HG02981 (cell line): ENCODE measurements around the gene KBTBD13.
"Not testable (repeated sequence)": the region's sequence is repeated elsewhere in the genome, so short reads cannot be mapped to it uniquely, and the experiment has no call there.

Experiments
- ATAC-seq: cut with Tn5 transposase; IDR thresholded peaks from one replicate; pipeline ENCODE4 v1.9.1; 2021; ENCODE audit warnings: mild to moderate bottlenecking, moderate library complexity; ENCODE audit not compliant: unreplicated experiment

KBTBD13 gene

DNA sequence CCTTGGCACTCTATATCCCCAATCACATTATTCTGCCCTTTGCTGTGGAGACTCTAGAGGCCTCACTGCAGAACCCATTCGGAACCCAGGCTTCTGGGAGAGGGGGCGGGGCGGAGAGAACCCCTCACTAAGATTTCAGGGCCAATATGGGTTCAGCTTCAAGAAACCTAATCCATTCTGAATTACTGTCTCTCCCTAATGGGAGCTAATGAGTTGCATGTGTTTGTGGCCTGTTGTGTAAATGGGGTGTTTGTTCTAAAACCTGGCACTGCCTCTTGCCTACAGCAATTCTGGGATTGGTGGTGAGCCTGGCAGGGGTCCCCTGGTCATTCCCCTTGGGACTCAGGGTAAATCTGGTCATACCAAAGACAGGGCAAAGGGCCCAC, 8.2 kb upstream of the KBTBD13 start:
- ATAC-seq: no peak

DNA sequence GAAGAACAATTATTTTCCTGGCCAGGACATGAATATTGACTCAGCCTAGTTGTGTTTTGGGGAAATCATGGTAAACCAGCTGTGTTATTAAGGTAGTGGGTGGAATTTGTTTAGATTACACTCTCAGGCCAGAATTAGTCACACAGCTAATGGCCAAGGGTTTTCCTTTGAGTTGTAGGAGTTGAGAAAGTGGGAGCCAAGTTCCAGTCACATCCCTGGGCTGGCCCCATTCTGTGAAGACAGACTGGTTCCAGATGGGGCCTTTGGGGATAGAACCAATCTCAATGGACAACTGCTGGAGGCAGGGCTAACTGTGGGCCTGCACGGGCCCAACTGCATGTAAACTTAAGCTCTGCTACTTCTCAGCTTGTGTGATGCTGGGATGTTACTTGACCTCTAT, 7.4 kb upstream of the KBTBD13 start:
- ATAC-seq: no peak

DNA sequence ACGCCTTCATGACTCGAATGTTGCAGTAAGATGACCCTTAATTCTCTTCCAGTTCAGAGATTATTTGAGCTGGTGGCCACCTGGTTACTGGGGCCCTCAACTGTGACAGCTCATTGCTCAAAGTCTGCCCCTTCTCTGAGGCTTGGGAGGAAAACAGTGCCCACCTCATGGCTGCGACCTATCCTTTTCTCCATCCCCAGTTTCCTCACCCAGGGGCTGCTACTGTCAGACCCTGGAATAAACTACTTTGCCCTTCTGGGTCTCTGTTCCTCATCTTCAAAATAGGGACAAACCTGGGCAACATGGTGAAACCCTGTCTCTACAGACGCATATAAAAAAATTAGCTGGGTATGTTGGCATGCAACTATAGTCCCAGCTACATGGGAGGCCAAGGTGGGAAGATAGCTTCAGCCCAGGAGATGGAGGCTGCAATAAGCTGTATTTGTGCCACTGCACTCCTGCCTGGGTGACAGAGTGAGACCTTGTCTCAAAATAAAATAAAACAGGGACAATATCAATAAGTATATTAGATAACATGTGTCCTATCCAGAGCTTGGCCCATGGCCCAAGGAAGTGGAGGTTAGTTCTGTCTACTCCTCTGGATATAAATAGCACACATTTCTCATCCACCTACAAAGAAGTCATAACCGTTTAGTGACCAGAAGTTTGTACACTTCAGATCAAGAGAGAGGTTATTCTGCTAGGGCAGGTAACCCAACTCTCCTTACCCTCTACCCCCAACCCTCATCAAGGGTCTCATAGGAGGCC, 6.6 kb upstream of the KBTBD13 start:
- ATAC-seq: no peak

DNA sequence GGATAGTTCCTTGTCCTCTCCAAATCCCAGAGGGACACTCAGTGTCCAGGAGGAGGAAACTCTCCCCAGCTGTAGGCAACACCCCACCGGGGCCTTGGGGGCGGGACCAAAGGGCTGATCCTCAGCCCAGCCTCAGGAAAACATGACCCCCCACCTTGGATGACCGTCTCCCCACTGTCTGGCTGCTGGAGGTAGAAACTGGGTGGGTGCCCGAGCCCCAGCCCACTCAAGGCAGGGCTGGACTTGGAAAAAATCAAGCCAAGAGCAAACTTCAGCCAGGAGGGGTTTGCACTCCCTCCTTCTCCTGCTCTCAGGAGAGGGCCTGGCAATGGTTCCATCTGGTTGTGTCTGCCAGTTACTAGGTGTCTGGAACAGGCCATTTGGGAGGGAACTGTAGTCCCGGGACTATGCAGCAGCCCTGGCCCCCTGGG, 5.2 kb upstream of the KBTBD13 start:
- no peak for ATAC-seq

DNA sequence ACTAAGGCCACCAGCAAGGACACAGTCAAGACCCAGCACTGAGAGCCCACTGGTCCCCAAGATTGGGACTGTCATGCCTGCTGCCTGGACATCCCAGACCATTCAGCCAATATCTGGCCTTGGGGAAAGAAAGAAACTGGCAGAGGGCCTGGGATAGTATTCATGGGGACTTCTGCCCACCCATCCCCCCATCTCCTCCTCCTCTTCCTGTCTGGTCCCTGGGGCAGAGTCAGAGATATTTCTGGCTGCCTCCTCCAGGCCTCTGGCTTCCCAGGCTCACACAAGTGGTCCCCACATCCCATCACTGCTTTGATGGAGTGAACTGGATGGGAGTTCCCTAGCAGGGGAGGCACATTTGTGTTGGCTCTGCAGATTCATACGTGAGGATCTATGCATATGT, 4.5 kb upstream of the KBTBD13 start:
- no peak for ATAC-seq

DNA sequence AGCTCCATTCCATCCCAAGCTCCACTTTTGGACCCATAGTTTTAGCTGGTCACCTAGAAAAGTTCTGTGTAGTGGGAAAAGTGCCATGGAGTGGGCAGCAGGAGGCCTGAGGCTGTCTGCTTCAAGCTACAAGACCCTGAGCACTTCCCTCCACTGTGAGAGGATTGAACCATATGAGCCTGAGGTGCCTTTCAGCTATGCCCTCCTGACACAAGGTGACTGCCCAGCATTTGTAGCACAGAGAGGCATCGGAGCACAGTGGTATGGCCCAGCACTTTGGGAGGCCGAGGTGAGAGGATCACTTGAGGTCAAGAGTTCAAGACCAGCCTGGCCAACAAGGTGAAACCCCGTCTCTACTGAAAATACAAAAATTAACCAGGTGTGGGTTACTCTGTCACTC, 3.9 kb upstream of the KBTBD13 start:
- ATAC-seq: no peak

DNA sequence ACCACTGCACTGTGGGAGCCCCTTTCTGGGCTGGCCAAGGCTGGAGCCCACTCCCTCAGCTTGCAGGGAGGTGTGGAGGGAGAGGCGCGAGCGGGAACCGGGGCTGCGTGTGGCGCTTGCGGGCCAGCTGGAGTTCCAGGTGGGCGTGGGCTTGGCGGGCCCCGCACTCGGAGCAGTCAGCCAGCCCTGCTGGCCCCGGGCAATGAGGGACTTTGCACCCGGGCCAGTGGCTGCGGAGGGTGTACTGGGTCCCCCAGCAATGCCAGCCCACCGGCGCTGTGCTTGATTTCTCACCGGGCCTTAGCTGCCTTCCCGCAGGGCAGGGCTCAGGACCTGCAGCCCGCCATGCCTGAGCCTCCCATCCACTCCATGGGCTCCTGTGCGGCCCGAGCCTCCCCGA, 1.6 kb upstream of the KBTBD13 start:
- ATAC-seq: not testable (repeated sequence)

DNA sequence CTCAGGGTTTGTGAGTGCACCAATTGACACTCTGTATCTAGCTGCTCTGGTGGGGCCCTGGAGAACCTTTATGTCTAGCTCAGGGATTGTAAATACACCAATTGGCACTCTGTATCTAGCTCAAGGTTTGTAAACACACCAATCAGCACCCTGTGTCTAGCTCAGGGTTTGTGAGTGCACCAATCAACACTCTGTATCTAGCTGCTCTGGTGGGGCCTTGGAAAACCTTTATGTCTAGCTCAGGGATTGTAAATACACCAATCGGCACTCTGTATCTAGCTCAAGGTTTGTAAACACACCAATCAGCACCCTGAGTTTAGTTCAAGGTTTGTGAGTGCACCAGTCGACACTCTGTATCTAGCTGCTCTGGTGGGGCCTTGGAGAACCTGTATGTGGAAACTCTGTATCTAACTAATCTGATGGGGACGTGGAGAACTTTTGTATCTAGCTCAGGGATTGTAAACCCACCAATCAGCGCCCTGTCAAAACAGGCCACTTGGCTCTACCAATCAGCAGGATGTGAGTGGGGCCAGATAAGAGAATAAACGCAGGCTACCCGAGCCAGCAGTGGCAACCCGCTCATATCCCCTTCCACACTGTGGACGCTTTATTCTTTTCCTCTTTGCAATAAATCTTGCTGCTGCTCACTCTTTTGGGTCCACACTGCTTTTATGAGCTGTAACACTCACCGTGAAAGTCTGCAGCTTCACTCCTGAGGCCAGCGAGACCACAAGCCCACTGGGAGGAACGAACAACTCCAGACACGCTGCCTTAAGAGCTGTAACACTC, 745 bp upstream of the KBTBD13 start:
- ATAC-seq: not testable (repeated sequence)

DNA sequence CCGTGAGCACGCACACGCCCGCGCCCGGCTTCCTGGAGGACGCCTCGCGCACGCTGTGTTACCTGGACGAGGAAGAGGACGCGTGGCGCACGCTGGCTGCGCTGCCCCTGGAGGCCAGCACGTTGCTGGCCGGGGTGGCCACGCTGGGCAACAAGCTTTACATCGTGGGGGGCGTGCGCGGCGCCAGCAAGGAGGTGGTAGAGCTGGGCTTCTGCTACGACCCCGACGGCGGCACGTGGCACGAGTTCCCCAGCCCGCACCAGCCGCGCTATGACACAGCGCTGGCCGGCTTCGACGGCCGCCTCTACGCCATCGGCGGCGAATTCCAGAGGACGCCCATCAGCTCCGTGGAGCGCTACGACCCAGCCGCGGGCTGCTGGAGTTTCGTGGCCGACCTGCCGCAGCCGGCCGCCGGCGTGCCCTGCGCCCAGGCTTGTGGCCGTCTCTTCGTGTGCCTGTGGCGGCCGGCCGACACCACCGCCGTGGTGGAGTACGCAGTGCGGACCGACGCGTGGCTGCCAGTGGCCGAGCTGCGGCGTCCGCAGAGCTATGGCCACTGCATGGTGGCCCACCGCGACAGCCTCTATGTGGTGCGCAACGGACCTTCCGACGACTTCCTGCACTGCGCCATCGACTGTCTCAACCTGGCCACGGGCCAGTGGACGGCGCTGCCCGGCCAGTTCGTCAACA, 890 bp downstream of the KBTBD13 start:
- no peak for ATAC-seq

DNA sequence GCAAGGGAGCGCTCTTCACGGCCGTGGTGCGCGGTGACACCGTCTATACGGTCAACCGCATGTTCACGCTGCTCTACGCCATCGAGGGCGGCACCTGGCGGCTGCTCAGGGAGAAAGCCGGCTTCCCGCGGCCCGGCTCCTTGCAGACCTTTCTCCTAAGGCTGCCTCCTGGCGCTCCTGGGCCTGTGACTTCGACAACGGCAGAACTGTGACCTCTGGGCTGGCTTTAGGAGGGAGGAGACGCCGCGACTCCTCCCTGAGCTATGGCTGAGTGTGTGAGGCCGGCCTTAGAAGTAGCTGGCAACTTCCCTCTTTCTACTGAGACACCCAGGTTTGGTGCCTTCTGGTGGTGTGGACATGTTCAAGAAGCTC, 1.4 kb downstream of the KBTBD13 start:
- no peak for ATAC-seq

DNA sequence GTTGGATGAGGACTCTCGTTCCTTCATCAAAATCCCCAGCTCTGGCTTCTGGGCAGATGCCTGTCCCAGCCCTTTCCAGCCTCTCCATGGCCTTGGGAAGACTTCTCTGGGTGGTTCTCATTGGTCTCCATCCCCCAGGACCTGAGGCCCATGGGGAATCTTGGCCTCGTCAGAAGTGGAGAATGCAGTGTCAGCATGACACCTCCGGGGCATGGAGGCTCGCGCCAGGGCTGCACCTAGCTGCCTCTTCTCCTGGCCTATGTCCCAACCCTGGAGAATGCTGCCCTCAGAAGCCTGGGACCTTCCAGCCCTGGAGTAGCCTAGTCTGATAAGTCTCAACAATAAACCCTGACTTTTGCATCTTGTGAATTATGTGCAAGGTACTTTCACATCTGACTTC, 3.0 kb downstream of the KBTBD13 start:
- ATAC-seq: no peak

DNA sequence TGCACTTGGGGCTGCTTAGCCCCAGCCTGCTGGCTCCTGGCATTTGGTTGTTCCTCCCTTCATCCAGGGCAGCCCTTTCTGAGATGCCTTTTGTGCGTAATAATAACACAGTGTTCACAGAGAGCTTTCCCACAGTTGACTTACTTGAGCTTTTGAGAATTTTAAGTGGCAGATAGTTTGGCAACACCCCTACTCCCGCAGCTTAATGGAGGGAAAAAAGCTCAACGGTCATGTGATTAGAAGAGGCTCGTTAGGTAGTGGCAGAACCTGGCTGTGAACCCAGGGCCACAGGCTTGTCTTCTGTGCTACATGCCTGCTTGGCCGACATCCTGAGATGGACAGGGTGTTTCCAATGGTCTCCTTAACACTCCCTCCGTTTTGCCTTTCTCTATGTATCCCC, 4.7 kb downstream of the KBTBD13 start:
- no peak for ATAC-seq

DNA sequence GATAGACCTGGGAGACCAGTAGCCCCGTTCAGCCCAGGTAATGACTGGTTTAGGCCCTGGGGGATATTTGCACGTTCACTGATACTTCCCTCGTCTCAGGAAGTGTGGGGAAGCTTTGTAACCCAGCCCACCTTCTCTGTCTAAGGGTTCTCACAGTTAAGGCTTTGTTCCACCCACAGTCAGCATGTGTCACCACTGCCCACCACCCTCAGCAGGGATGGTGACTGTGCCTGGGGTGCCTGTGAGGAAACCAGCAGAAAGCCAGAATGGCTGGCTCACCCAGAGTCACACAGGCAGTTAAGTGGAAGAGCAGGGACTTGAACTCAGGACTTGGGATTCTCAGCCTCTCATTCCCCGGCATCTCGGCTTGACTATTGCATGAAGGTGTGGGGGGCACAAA, 5.2 kb downstream of the KBTBD13 start:
- ATAC-seq: no peak

DNA sequence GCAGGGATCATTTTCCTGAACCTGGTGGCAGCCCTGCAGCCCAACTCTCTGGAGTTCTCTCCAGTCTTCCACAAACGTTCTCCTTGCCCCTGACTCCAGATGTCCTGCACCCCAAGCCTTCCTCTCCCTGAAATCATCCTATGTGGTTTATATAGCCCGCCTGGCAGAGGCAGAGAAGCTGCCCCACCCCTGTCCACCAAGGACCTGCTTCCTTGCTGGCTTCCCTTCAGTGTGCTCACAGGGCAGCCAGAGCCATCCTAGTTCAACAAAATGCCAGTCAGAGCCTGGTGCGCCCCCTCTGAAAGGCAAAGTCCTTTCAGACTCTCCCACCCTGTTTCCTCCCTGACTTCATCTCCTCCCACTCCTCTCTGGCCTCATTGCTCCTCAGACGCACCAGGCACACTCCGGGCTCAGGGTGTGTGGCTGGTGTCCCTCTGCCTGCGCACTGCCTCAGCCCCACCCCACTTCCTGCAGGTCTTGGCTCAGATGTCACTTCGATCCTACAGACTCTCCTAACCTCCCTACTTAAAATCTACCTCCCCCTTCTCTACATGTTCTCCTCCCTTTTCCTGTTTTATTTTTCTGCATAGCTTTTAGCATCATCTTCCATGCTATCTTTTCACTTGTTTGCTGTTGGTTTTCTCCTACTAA, 5.9 kb downstream of the KBTBD13 start:
- no peak for ATAC-seq

DNA sequence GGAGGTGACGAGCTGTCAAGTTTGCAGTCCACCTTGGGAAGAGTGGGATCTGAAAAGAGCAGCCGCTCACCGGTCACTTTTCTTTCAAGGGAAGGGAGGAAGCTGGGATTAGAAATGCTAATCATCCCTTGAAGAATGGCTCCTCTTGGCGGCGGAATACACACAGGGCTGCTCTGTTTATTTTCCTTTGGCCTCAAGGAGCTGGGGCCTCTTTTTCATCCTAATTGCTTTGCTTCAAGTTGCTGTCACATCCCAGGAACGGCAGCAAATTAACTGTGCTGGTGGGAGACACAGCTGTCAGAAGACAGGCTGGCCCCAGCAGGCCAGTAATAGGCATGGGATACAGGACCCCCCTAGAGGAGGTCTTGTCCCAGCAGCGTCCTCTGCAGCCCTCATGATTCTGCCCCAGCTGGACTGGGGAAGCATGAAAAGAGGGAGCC, 6.7 kb downstream of the KBTBD13 start:
- ATAC-seq: no peak

DNA sequence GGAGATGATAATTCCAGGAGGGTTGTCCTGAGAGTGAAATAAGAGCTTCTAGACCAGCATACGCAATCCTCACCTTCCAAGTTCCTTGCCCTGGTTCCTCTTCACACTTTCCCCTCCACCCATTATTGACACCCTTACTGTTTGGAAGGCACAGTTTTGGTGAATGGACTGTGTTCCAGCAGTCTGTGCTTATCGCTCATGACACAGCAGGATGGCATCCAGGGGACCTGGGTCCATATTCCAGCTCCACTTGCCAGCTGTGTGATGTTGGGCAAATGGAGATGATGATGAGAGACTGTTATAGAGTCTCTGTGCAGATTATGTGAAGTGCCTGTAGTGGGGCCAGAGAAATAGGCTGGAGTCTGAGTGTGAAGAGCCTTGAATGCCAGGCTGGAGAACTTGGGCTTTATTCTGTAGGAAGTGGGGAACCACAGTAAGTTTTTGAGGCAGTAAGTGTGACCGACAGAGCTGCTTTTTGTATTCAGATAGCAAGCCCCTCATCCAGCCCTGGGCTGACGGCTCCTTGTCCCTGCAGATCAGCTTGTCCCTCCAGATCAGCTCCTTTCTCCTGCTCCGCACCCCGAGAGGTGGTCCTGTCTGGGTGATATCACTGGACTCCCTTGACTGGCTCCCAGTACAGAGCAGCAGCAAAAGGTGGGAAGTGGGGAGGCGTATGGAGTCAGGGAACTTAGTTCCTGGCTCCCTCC, 8.1 kb downstream of the KBTBD13 start:
- no peak for ATAC-seq

DNA sequence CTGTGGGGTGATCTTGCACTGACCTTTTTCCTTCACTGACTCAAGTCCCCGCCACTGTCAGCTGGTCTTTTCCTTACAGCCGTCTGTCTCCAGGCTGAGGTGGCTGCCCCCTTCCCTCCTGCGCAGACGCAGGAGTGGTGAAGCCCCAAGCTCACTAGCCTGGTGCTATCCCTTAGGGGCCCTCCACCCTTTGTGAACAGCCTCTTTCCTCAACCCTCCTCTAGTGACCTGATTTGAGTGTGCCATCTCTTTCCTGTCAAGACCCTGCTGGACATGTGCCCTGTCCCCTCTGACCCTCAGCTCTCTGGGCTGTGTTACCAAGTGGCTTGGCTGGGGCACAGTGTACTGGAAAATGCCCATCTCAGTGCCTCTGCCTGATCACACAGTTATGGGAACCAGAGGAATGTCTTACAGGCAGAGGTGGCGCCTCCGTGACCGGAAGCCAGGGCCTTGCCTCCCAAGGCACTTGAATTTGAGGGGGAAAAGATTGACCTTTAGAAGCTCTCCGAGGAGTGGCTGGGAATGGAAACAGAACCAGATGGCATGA, 8.7 kb downstream of the KBTBD13 start:
- no peak for ATAC-seq

DNA sequence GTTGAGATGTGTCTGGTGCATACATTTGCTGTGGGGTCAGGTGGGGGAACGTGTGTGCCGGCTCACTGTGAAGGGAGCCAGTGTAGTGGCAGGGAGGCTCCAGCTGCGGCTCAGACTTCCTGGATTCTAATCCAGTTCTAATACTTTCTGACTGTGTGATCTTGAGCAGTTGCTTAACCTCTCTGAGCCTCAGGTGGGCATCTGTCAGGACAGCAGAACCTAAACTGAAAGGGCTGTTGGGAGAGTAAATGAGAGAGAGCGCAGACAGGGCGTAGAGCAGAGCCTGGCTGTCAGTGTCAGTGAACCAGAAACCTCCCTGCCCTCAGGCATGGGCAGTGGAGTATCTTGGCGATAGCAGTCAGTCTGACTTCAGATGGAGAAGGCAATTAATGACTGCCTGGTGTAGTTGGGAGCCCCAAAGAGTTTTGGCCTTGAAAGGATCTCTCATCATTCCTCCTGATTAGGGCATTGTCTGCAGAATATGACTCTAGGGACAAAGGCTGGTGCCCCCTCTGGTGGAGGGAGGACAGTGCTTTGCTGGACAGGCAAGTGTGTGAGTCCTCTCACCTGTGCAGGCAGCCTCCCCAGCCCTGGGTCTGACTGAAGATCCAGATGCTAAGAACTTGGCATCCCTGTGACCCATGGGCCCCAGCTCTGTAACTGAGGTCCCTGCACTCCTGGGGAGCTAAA, 9.6 kb downstream of the KBTBD13 start:
- no peak for ATAC-seq

DNA sequence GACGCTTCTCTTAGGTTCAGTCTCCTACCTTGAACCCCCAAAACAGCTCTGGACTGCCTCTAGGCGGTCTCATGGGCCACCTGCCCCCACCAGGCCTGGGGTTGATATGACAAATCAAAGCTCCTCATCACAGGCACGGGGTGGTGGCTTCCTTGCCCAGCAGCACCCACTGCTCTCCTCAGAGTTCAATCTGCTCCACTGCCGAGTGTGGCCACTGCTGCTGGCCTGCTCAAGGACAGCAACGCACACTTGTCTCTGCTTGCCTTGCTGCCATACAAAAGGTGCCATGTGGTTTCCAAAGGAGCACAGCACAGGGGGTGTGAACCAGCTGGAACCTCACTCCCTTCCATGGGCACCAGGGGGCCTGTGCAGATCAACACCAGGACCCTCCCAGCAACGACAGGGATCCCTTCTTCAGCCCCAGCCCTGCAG, 10.2 kb downstream of the KBTBD13 start:
- ATAC-seq: no peak

DNA sequence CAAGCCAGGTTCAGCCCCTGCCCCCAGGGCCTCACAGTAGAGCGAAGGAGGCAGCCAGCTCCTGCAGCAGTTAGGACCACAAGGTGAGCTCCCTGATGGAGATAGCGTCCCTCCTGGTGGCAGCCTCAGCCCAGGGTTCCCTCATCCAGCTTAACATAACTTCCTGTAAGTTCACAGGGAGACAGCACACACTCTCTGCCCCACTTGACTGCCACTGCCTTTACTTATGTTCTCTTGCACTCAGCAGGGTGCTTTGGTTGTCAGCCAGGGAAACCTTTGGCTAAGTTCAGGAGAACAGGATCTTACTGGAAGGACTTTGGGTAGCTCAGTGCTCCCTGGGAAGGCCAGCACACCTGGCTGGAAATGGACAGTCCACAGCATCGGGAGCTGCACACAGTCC, 10.9 kb downstream of the KBTBD13 start:
- no peak for ATAC-seq
